Cardiac muscle cell (in vitro differentiated cells and primary cell): ENCODE measurements around the gene GPR153. TPM values are rescaled to one million over a fixed set of nuclear protein-coding genes. Genes with fewer than 3 reads are reported as not detected.
A peak's percentile ranks its signal among the peaks of the same experiment; 100 is the strongest.

Experiments
- DNase-seq, 2 donors: peaks; one replicate each; pipeline versions ENCODE4 v3.0.0 to v3.0.0-alpha.2; 2010 to 2017; ENCODE audit warnings: low read depth in 1 of 2, low spot score in 1 of 2
- H3K27ac ChIP-seq: fragments of 200-600 bp; sonication (generic); 2 replicates; pipeline ENCODE4 v1.5.1; 2016
- H3K27me3 ChIP-seq: fragments of 200-600 bp; sonication (generic); 2 replicates; pipeline ENCODE4 v1.6.0; 2016; ENCODE audit warnings: control low read depth
- H3K36me3 ChIP-seq: fragments of 200-600 bp; sonication (generic); 2 replicates; pipeline ENCODE4 v1.5.1; 2016; ENCODE audit warnings: control low read depth
- H3K4me1 ChIP-seq: fragments of 200-600 bp; sonication (generic); 2 replicates; pipeline ENCODE4 v1.8.1; 2017; ENCODE audit warnings: low read depth, mild to moderate bottlenecking, mixed run types
- H3K4me3 ChIP-seq: fragments of 200-600 bp; sonication (generic); 2 replicates; pipeline ENCODE4 v1.5.1; 2016; ENCODE audit warnings: mild to moderate bottlenecking
- H3K9me3 ChIP-seq: fragments of 200-600 bp; sonication (generic); 2 replicates; pipeline ENCODE4 v1.5.1; 2017; ENCODE audit warnings: low read depth, mild to moderate bottlenecking, control low read depth
- polyA plus RNA-seq: library from polyadenylated mRNA; unstranded; fragments of >200 nt; fragmentation: Nextera tagmentation; extraction: Ambion mirVana; gene quantifications from 2 replicates; pipeline ENCODE4 v1.2.1, GENCODE V29; 2016
- total RNA-seq: library from RNA; depleted of rRNA; stranded (reverse); fragments of >200 nt; gene quantifications from 2 replicates; pipeline ENCODE4 v1.2.3, GENCODE V29; 2016
- TF ChIP-seq, protein P1 (sequence below): IDR thresholded peaks from 2 replicates; pipeline ENCODE4 v1.5.1; 2012; ENCODE audit warnings: low read depth, mild to moderate bottlenecking, low read length

GPR153 gene
- total and polyA plus RNA-seq, 2 experiments from 2014 or later, result 21.0 to 32.7 TPM

DNA sequence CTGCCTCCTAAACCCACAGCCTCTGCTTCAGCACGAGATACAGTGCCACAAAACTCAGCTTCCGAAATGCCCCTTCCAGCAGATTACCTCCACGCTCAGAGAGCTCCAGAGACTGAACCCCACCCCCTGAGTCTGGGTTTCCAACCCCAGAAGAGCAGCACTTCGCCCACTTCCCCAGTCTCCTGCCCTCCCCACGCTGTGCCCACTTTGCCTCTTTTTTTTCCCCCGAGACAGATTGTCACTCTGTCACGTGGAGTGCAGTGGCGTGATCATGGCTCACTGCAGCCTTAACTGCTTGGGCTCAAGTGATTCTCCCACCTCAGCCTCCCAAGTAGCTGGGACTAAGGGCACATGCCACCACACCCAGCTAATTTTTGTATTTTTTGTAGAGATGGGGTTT is 35.2 kb downstream of the GPR153 start:
- H3K27ac ChIP-seq, result peak overlapping the region; percentile 48
- H3K9me3 ChIP-seq, result no peaks in the 10 kb centered on the region
- peaks cover 32% of the 10 kb centered on the region for H3K36me3 ChIP-seq
- DNase-seq, result no peak
- TF ChIP-seq, protein P1, sequence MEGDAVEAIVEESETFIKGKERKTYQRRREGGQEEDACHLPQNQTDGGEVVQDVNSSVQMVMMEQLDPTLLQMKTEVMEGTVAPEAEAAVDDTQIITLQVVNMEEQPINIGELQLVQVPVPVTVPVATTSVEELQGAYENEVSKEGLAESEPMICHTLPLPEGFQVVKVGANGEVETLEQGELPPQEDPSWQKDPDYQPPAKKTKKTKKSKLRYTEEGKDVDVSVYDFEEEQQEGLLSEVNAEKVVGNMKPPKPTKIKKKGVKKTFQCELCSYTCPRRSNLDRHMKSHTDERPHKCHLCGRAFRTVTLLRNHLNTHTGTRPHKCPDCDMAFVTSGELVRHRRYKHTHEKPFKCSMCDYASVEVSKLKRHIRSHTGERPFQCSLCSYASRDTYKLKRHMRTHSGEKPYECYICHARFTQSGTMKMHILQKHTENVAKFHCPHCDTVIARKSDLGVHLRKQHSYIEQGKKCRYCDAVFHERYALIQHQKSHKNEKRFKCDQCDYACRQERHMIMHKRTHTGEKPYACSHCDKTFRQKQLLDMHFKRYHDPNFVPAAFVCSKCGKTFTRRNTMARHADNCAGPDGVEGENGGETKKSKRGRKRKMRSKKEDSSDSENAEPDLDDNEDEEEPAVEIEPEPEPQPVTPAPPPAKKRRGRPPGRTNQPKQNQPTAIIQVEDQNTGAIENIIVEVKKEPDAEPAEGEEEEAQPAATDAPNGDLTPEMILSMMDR, result no peak
- no peaks in the 10 kb centered on the region for H3K27me3 ChIP-seq
- no peak overlapping the region for H3K4me3 ChIP-seq
- H3K4me1 ChIP-seq, result peaks cover 7% of the 10 kb centered on the region

- Histone ChIP-seq H3K27me3 (no peaks in the 10 kb centered on the region), H3K27ac (no peak overlapping the region), H3K4me3 (no peak overlapping the region), H3K4me1 (peaks cover 7% of the 10 kb centered on the region), H3K36me3 (peaks cover 29% of the 10 kb centered on the region), H3K9me3 (no peaks in the 10 kb centered on the region)
- DNase-seq, result no peak
- TF ChIP-seq, protein P1, result no peak
Observed at GRCh38 chr1:6224718-6225117, 36.2 kb downstream of the GPR153 start.

- Histone ChIP-seq H3K27me3 (no peaks in the 10 kb centered on the region), H3K9me3 (no peaks in the 10 kb centered on the region), H3K4me3 (no peak overlapping the region), H3K36me3 (peaks cover 28% of the 10 kb centered on the region), H3K4me1 (peaks cover 7% of the 10 kb centered on the region), H3K27ac (no peak overlapping the region)
- DNase-seq, result no peak
- TF ChIP-seq, protein P1, result no peak
Observed at GRCh38 chr1:6223617-6224016, 37.3 kb downstream of the GPR153 start.

DNA sequence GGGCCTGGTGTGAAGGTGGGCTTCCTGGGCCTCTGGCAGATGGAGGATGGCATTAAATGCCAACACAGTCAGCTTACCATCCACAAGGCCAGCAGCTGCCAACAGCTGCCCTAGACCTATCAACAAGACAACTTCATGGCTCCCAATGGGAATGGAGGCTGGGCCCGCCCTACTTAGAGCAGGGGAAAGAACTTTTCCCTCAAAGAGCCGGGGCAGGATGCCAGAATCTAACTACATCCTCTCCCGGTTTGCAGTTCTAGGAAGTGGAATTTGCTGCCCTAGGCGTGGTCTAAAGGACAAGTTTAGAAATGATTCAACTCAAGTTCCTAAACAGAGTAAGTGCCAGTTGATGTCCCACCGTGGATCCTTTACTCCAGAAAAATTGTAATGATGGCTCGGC is 38.3 kb downstream of the GPR153 start:
- Histone ChIP-seq H3K36me3 (peaks cover 28% of the 10 kb centered on the region), H3K4me1 (peaks cover 7% of the 10 kb centered on the region), H3K9me3 (no peaks in the 10 kb centered on the region), H3K4me3 (no peak overlapping the region), H3K27ac (peak overlapping the region; percentile 69), H3K27me3 (no peaks in the 10 kb centered on the region)
- TF ChIP-seq, protein P1, result no peak
- DNase-seq, result peak in 1 of 2 donors; percentile 58

- TF ChIP-seq, protein P1, result no peak
- Histone ChIP-seq H3K36me3 (peaks cover 20% of the 10 kb centered on the region), H3K27ac (peak overlapping the region; percentile 69), H3K4me3 (no peak overlapping the region), H3K9me3 (no peaks in the 10 kb centered on the region), H3K27me3 (no peaks in the 10 kb centered on the region), H3K4me1 (peaks cover 7% of the 10 kb centered on the region)
- DNase-seq, result no peak
Observed at GRCh38 chr1:6221210-6221784, 39.6 kb downstream of the GPR153 start.
